Endothelial cell of umbilical vein (primary cell): ENCODE data around the gene RBM3. TPM values are rescaled to one million over a fixed set of nuclear protein-coding genes. Genes with fewer than 3 reads are reported as not detected.

ENCODE experiments used
- BruUV-seq: library from RNA; stranded (reverse); fragments of 400-500 nt; replicated peaks from 2 replicates; lab custom pipeline; 2021; lab: Mats Ljungman, UMichigan
- CTCF ChIA-PET: fragments of 300-600, 350-600 bp; sonication (Branson Sonifier 250); formaldehyde crosslinking; loops from one replicate; lab custom pipeline; 2021; ENCODE audit warnings: antibody characterized with exemption, inconsistent platforms; lab: Charles Lee
- POLR2A ChIA-PET: fragments of 300-600, 350-600 bp; sonication (Branson Sonifier 250); formaldehyde crosslinking; loops from one replicate; lab custom pipeline; 2021; ENCODE audit warnings: antibody characterized with exemption, inconsistent platforms; lab: Charles Lee
- DNase-seq: peaks from one replicate; pipeline ENCODE4 v3.0.0-alpha.2; 2011; ENCODE audit warnings: low read depth, low spot score
- FAIRE-seq: peaks from 2 replicates; lab custom pipeline; 2011; peaks lifted over from hg19 to GRCh38; lab: Jason Lieb, UNC
- H2AFZ ChIP-seq: 2 replicates; pipeline ENCODE4 v1.6.0; 2012; ENCODE audit warnings: low read depth, low read length, control low read depth, inconsistent platforms
- H3K27ac ChIP-seq: 2 replicates; pipeline ENCODE4 v1.5.1; 2011; ENCODE audit warnings: low read depth, mild to moderate bottlenecking, control low read depth, low read length, moderate library complexity; ENCODE audit not compliant: insufficient read depth
- H3K27me3 ChIP-seq, 2 experiments: 2 replicates each; pipeline versions ENCODE4 v1.6.0 to v1.6.1; 2011; ENCODE audit warnings: low read length in 2 of 2, mixed read lengths in 1 of 2; ENCODE audit not compliant: control insufficient read depth in 2 of 2, insufficient read depth in 2 of 2
- H3K36me3 ChIP-seq, 2 experiments: 2 replicates in 1 of 2; 3 replicates in 1 of 2; pipeline ENCODE4 v1.5.1; 2011; ENCODE audit warnings: low read length in 2 of 2, mild to moderate bottlenecking in 1 of 2, moderate library complexity in 1 of 2; ENCODE audit not compliant: control insufficient read depth in 2 of 2, insufficient read depth in 2 of 2; ENCODE audit errors: extremely low read depth in 1 of 2
- H3K4me1 ChIP-seq: 3 replicates; pipeline ENCODE4 v1.5.1; 2011; ENCODE audit warnings: mild to moderate bottlenecking, low read length; ENCODE audit not compliant: control insufficient read depth, insufficient read depth; ENCODE audit errors: extremely low read depth
- H3K4me2 ChIP-seq: 2 replicates; pipeline ENCODE4 v1.6.1; 2011; ENCODE audit warnings: low read length, control low read depth, mixed read lengths; ENCODE audit not compliant: insufficient read depth
- H3K4me3 ChIP-seq, 3 experiments: fragments of 200-600 bp in 1 of 3; sonication (generic), shearing (Covaris generic) in 1 of 3; replicated peaks in 1 of 3; 2 replicates each; pipeline ENCODE4 v1.5.1; 2011 to 2016; ENCODE audit warnings: control low read depth in 3 of 3, low read length in 3 of 3, mild to moderate bottlenecking in 2 of 3, inconsistent platforms in 1 of 3, low read depth in 1 of 3, moderate library complexity in 1 of 3; ENCODE audit not compliant: insufficient read depth in 1 of 3
- H3K79me2 ChIP-seq: 2 replicates; pipeline ENCODE4 v1.6.0; 2012; ENCODE audit warnings: low read length, inconsistent platforms; ENCODE audit not compliant: control insufficient read depth, insufficient read depth
- H3K9ac ChIP-seq: replicated peaks from 2 replicates; pipeline ENCODE3; 2011; ENCODE audit warnings: low read length, control low read depth; ENCODE audit not compliant: insufficient read depth; ENCODE audit errors: extremely low read depth
- H3K9me1 ChIP-seq: replicated peaks from 3 replicates; pipeline ENCODE4 v1.6.0; 2011; ENCODE audit warnings: mild to moderate bottlenecking, low read length; ENCODE audit not compliant: control insufficient read depth, insufficient read depth; ENCODE audit errors: extremely low read depth
- H3K9me3 ChIP-seq: replicated peaks from 2 replicates; pipeline ENCODE4 v1.5.1; 2012; ENCODE audit warnings: low read length, inconsistent platforms; ENCODE audit not compliant: control insufficient read depth, insufficient read depth
- H4K20me1 ChIP-seq: replicated peaks from 2 replicates; pipeline ENCODE3; 2011; ENCODE audit warnings: mild to moderate bottlenecking, low read length; ENCODE audit not compliant: control insufficient read depth, insufficient read depth; ENCODE audit errors: extremely low read depth
- EZH2 ChIP-seq: IDR thresholded peaks from 2 replicates; pipeline ENCODE4 v1.6.1; 2012; ENCODE audit warnings: borderline replicate concordance, low read depth, mild to moderate bottlenecking, moderate library complexity, low read length, inconsistent platforms; ENCODE audit not compliant: severe bottlenecking
- FOS ChIP-seq: IDR thresholded peaks from 2 replicates; pipeline ENCODE4 v1.6.1; 2011; ENCODE audit warnings: mild to moderate bottlenecking, low read length, moderate library complexity, borderline replicate concordance; ENCODE audit not compliant: insufficient read depth
- GATA2 ChIP-seq: IDR thresholded peaks from 2 replicates; pipeline ENCODE4 v1.7.0; 2011; ENCODE audit warnings: low read depth, mild to moderate bottlenecking, moderate library complexity, mixed read lengths, low read length; ENCODE audit not compliant: insufficient read length, insufficient read depth
- POLR2A ChIP-seq: IDR thresholded peaks from 2 replicates; pipeline ENCODE4 v1.6.1; 2012; ENCODE audit warnings: low read depth, mild to moderate bottlenecking, control low read depth, low read length
- POLR2AphosphoS5 ChIP-seq: IDR thresholded peaks from 2 replicates; pipeline ENCODE4 v1.6.1; 2012; ENCODE audit warnings: low read depth, mild to moderate bottlenecking, control low read depth, low read length, moderate library complexity; ENCODE audit not compliant: insufficient read depth
- dilution Hi-C: fragments of 300-500 bp; cut with MboI; formaldehyde crosslinking; loops from one replicate; pipeline ENCODE4 v1.15.0; 2019; ENCODE audit warnings: low sequenced_read_pairs; ENCODE audit not compliant: extremely low pct_ligation_motif_present
- intact Hi-C: fragments of 100-400 bp; cut with micrococcal nuclease; formaldehyde crosslinking; loops from one replicate; pipeline ENCODE4 v1.10.0; 2022
- polyA plus RNA-seq, 4 experiments: library from polyadenylated mRNA; depleted of rRNA in 3 of 4; stranded (reverse) in 3 of 4; unstranded in 1 of 4; fragments of >200 nt; gene quantifications; 2 replicates each; pipeline versions ENCODE4 v1.2.1 to v1.2.3, GENCODE V29; 2011 to 2012; ENCODE audit warnings: missing spikeins in 1 of 4
- total RNA-seq: library from RNA; stranded (reverse); gene quantifications from 2 replicates; pipeline ENCODE4 v1.2.3, GENCODE V29; 2021
- TF ChIP-seq, protein P1 (sequence below): IDR thresholded peaks from 2 replicates; pipeline ENCODE4 v1.6.1; 2011; ENCODE audit not compliant: insufficient read depth, insufficient read length

The RBM3 gene
- total and polyA plus RNA-seq, 2 donors (not counting 3 experiments of a cell fraction or from before 2014, with no cell fraction given) = 313 to 477 TPM

DNA sequence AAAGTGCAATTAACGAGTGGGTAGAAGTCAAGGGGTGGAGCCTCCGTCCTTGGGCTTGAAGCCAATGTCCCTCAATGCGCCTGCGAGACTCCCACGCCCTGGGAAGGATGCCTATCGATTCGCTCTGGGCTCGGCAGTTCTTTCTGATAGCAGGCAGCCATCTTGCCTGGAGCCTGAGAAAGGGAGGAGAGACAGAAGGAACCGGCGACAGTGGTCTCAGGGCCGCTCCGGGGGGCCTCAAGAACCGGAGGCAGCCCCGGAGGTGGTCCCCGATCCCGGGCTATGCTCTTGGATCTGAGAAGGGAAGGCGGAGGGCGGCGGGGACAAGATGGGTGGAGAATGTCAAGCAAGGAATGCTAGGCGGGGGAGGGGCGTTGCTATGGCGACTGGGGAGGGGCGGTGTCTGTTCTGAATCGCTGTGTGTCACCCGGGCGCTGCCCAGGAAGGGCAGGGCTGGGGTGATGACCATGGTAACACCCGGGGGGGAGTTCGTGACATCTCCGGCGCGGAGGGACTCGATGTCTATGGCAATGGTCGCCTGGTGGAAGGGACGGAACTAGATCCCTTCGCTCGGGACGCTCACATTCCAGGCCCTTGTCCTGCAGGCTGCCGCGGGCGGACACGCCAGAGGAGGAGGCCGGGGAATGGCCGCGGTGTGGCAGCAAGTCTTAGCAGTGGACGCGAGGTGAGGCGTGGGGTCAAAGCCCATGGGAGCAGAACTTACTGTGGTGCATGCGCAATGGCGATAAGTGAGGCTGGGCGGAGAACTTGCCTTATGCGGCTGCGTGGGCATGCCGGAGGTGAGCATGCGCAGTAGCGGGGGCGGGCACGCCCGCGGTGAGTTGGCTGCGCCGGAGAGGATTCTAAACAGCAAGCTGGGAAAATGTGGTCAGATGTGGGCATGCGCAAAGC lies 23.3 kb downstream of the RBM3 start, which contains the start of gene WDR13:
Gene WDR13, plus strand, starts transcription at position 140 of the 912 bp plus-strand sequence. Its CDS starts 505 bp downstream, at position 645.
- POLR2A ChIA-PET = interaction anchor here (0.6 kb wide), 1 partner anchor 23 kb away, joined by 4 read pairs; the partner anchor contains the start of gene RBM3
- peak; percentile 95 for DNase-seq
- Histone ChIP-seq H3K27ac (peak within 1 kb of the TSS; percentile 87), H4K20me1 (no peaks in the 10 kb centered on the region), H3K4me2 (peak within 1 kb of the TSS; percentile 74), H3K9me1 (no peaks in the 10 kb centered on the region), H3K4me1 (peaks cover 14% of the 10 kb centered on the region), H3K27me3 (no peaks in the 10 kb centered on the region), H3K9ac (peak within 1 kb of the TSS; percentile 89), H3K4me3 (peak within 1 kb of the TSS; percentile 60 to 75 (median 72)), H3K36me3 (peaks cover 3 to 21% of the 10 kb centered on the region in 2 experiments), H3K9me3 (no peaks in the 10 kb centered on the region), H3K79me2 (peaks cover 9% of the 10 kb centered on the region), H2AFZ (no peak within 1 kb of the TSS)
- CTCF ChIA-PET = interaction anchor here (1.5 kb wide), 1 partner anchor 18 kb away, joined by 3 read pairs; no protein-coding TSS in a partner anchor
- intact Hi-C loops (loop anchor here (1.0 to 10.0 kb wide), 4 partner anchors 23 to 513 kb away; partner anchors contain the start of genes RBM3 and SUV39H1), dilution Hi-C loops (no loop called here)
- peak; percentile 98 for FAIRE-seq
- TF ChIP-seq EZH2 = no peak
- peak; percentile 27 for TF ChIP-seq POLR2A
- no peak for TF ChIP-seq FOS
- peak; percentile 67 for TF ChIP-seq POLR2AphosphoS5
- TF ChIP-seq GATA2 = no peak
- TF ChIP-seq, protein P1, sequence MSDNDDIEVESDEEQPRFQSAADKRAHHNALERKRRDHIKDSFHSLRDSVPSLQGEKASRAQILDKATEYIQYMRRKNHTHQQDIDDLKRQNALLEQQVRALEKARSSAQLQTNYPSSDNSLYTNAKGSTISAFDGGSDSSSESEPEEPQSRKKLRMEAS = no peak
- TSS peak; percentile 40 for BruUV-seq
